DOHH2 (cell line): ENCODE results near the gene TEPSIN.
A peak's percentile ranks its signal among the peaks of the same experiment; 100 is the strongest.

ENCODE experiments used
- H3F3A ChIP-seq: fragments of 200-600 bp; sonication (generic), shearing (Covaris generic); 2 replicates; pipeline ENCODE4 v1.6.0; 2016; ENCODE audit warnings: antibody characterized with exemption, mild to moderate bottlenecking; ENCODE audit not compliant: control insufficient read depth, insufficient read depth
- H3K27ac ChIP-seq: fragments of 200-600 bp; sonication (generic); 2 replicates; pipeline ENCODE4 v1.5.1; 2014; ENCODE audit warnings: low read depth, mild to moderate bottlenecking, low read length, moderate library complexity
- H3K27me3 ChIP-seq: fragments of 200-600 bp; sonication (generic); 2 replicates; pipeline ENCODE4 v1.6.1; 2014; ENCODE audit warnings: mild to moderate bottlenecking, low read length, mixed read lengths; ENCODE audit not compliant: control insufficient read depth
- H3K36me3 ChIP-seq: fragments of 200-600 bp; sonication (generic); 2 replicates; pipeline ENCODE4 v1.6.1; 2014; ENCODE audit warnings: mild to moderate bottlenecking, low read length, moderate library complexity, mixed read lengths; ENCODE audit not compliant: control insufficient read depth
- H3K4me1 ChIP-seq: fragments of 200-600 bp; sonication (generic); 2 replicates; pipeline ENCODE4 v1.6.1; 2014; ENCODE audit warnings: mild to moderate bottlenecking, low read length, mixed read lengths; ENCODE audit not compliant: control insufficient read depth
- H3K4me2 ChIP-seq: fragments of 200-600 bp; sonication (generic); 2 replicates; pipeline ENCODE4 v1.6.0; 2014; ENCODE audit warnings: mild to moderate bottlenecking, low read length, moderate library complexity
- H3K4me3 ChIP-seq: fragments of 200-600 bp; sonication (generic); 2 replicates; pipeline ENCODE4 v1.5.1; 2014; ENCODE audit warnings: mild to moderate bottlenecking, low read length, mixed read lengths
- H3K79me2 ChIP-seq: fragments of 200-600 bp; sonication (generic); 2 replicates; pipeline ENCODE4 v1.6.1; 2014; ENCODE audit warnings: mild to moderate bottlenecking, low read length, mixed read lengths; ENCODE audit not compliant: control insufficient read depth
- H3K9me2 ChIP-seq: fragments of 200-600 bp; sonication (generic); replicated peaks from 2 replicates; pipeline ENCODE4 v1.6.1; 2014; ENCODE audit warnings: mild to moderate bottlenecking, low read length, mixed read lengths; ENCODE audit not compliant: control insufficient read depth
- H3K9me3 ChIP-seq: fragments of 200-600 bp; sonication (generic); 2 replicates; pipeline ENCODE4 v1.6.1; 2014; ENCODE audit warnings: antibody characterized with exemption, low read length, mixed read lengths; ENCODE audit not compliant: control insufficient read depth, insufficient read depth
- H4K20me1 ChIP-seq: fragments of 200-600 bp; sonication (generic); 2 replicates; pipeline ENCODE4 v1.6.0; 2014; ENCODE audit warnings: low read depth, mild to moderate bottlenecking, antibody characterized with exemption, low read length, moderate library complexity; ENCODE audit not compliant: control insufficient read depth, insufficient read depth
- EZH2phosphoT487 ChIP-seq: fragments of 200-600 bp; sonication (generic); IDR thresholded peaks from 2 replicates; pipeline ENCODE4 v1.6.1; 2017; ENCODE audit warnings: borderline replicate concordance, mild to moderate bottlenecking, antibody characterized with exemption, low read length, moderate library complexity, mixed read lengths
- TF ChIP-seq, protein P1 (sequence below): fragments of 200-600 bp; sonication (generic); IDR thresholded peaks from one replicate; pipeline ENCODE4 v1.5.1; 2014; ENCODE audit warnings: antibody characterized with exemption, mild to moderate bottlenecking, low read depth, low read length; ENCODE audit not compliant: poor library complexity, severe bottlenecking

Gene TEPSIN

DNA sequence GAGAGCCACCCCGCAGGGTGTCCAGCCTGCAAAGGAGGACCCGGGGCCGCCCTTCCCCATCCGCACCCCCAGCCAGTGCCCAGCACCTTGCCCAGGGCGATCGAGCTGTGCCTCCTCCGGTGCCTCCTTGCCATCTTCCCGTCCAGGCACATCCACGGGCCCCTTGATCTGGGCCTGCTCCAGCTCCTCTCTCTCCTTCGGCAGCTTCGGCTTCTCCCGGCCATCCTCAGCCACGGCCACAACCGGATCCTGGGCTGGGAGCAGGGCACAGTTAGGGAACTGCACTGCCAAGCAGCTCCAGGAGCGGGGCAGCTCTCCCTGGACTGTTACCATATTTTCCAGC is 14.1 kb upstream of the TEPSIN start:
- TF ChIP-seq, protein P1, sequence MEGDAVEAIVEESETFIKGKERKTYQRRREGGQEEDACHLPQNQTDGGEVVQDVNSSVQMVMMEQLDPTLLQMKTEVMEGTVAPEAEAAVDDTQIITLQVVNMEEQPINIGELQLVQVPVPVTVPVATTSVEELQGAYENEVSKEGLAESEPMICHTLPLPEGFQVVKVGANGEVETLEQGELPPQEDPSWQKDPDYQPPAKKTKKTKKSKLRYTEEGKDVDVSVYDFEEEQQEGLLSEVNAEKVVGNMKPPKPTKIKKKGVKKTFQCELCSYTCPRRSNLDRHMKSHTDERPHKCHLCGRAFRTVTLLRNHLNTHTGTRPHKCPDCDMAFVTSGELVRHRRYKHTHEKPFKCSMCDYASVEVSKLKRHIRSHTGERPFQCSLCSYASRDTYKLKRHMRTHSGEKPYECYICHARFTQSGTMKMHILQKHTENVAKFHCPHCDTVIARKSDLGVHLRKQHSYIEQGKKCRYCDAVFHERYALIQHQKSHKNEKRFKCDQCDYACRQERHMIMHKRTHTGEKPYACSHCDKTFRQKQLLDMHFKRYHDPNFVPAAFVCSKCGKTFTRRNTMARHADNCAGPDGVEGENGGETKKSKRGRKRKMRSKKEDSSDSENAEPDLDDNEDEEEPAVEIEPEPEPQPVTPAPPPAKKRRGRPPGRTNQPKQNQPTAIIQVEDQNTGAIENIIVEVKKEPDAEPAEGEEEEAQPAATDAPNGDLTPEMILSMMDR: no peak
- no peak for TF ChIP-seq EZH2phosphoT487
- H3K36me3 ChIP-seq: peaks cover 31% of the 10 kb centered on the region
- H3K9me2 ChIP-seq: no peaks in the 10 kb centered on the region
- H3K79me2 ChIP-seq: peaks cover 3% of the 10 kb centered on the region; the same call in 1 of the 2 replicates
- H3K9me3 ChIP-seq: peaks cover 6% of the 10 kb centered on the region
- 0 out of 2 replicates have a peak, but pooled peaks cover 4% of the 10 kb centered on the region for H4K20me1 ChIP-seq
- H3K4me1 ChIP-seq: peaks cover 39% of the 10 kb centered on the region
- H3F3A ChIP-seq: peaks cover 7% of the 10 kb centered on the region
- no peaks in the 10 kb centered on the region for H3K27me3 ChIP-seq
- peak overlapping the region; percentile 83 for H3K27ac ChIP-seq
- H3K4me3 ChIP-seq: peak overlapping the region; percentile 49
- peak overlapping the region; percentile 81 for H3K4me2 ChIP-seq

GRCh38 chr17:81252326-81252986 is 13.6 kb upstream of the TEPSIN start:
- H3F3A ChIP-seq: peaks cover 7% of the 10 kb centered on the region
- no peaks in the 10 kb centered on the region for H3K9me2 ChIP-seq
- peak overlapping the region; percentile 83 for H3K27ac ChIP-seq
- H3K79me2 ChIP-seq: peaks cover 3% of the 10 kb centered on the region; the same call in 1 of the 2 replicates
- TF ChIP-seq, protein P1: no peak
- TF ChIP-seq EZH2phosphoT487: no peak
- peaks cover 39% of the 10 kb centered on the region for H3K4me1 ChIP-seq
- H3K27me3 ChIP-seq: no peaks in the 10 kb centered on the region
- H3K4me3 ChIP-seq: peak overlapping the region; percentile 49
- 0 out of 2 replicates have a peak, but pooled peaks cover 4% of the 10 kb centered on the region for H4K20me1 ChIP-seq
- peaks cover 31% of the 10 kb centered on the region for H3K36me3 ChIP-seq
- peak overlapping the region; percentile 81 for H3K4me2 ChIP-seq
- peaks cover 6% of the 10 kb centered on the region for H3K9me3 ChIP-seq

- H3K36me3 ChIP-seq: peaks cover 31% of the 10 kb centered on the region
- H4K20me1 ChIP-seq: 0 out of 2 replicates have a peak, but pooled peaks cover 4% of the 10 kb centered on the region
- peaks cover 6% of the 10 kb centered on the region for H3K9me3 ChIP-seq
- H3K27ac ChIP-seq: peak overlapping the region; percentile 83
- no peak for TF ChIP-seq EZH2phosphoT487
- TF ChIP-seq, protein P1: no peak
- no peaks in the 10 kb centered on the region for H3K9me2 ChIP-seq
- H3K27me3 ChIP-seq: no peaks in the 10 kb centered on the region
- peaks cover 39% of the 10 kb centered on the region for H3K4me1 ChIP-seq
- peaks cover 3% of the 10 kb centered on the region; the same call in 1 of the 2 replicates for H3K79me2 ChIP-seq
- H3K4me2 ChIP-seq: peak overlapping the region; percentile 81
- peak overlapping the region; percentile 49 for H3K4me3 ChIP-seq
- peaks cover 7% of the 10 kb centered on the region for H3F3A ChIP-seq
Measured at GRCh38 chr17:81251709-81252301, 12.9 kb upstream of the TEPSIN start.
